Measurements from ENCODE around the gene NYNRIN.

- TF ChIP-seq POLR2A (IDR thresholded peaks at IDR 0.05; ENCODE audit: low read length) (no peak), GATA1 (IDR thresholded peaks at IDR 0.05; ENCODE audit: low read depth, low read length) (no peak)
Observed at GRCh38 chr14:24378981-24379906, 19.6 kb upstream of the NYNRIN start.
